ENCODE results near the gene PUDP. TPM values are rescaled to one million over a fixed set of nuclear protein-coding genes. Genes with fewer than 3 reads are reported as not detected.
"Not testable (repeated sequence)": the region's sequence is repeated elsewhere in the genome, so short reads cannot be mapped to it uniquely, and the experiment has no call there.

The PUDP gene
- polyA plus RNA-seq, 3 donors = 21.6 to 27.1 (median 25.2) TPM

GRCh38 chrX:7012262-7012834, 135.6 kb downstream of the PUDP start:
- not testable (repeated sequence) for DNase-seq (ENCODE audit: extremely low read depth in 1 of 11, low read depth in 9 of 11, low spot score in 4 of 11)

GRCh38 chrX:7010897-7011296, 137.1 kb downstream of the PUDP start:
- DNase-seq (ENCODE audit: extremely low read depth in 1 of 11, low read depth in 9 of 11, low spot score in 4 of 11) = not testable (repeated sequence)

DNA sequence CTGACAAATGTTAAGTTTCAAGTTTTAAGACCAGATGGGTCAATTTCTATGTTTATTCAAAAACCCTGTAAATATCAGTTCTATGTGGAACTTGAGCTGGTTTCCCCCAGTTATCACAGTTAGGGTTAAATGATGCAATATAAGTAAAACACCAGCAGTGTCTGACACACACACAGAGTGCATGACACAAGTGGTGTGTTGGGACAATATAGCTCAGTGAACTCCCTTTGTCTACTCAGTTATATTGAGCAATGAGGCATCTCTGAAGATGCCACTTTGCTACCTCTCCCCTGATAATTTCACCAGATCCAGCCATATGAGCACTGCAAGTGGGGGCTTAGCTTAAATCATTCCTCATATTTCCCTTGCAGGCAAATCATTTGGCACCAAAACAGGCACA, 140.6 kb downstream of the PUDP start:
- DNase-seq (ENCODE audit: extremely low read depth in 1 of 11, low read depth in 9 of 11, low spot score in 4 of 11) = not testable (repeated sequence)

Other genes with a start within 250 kb of the PUDP start
- gene STS, start 441 bp downstream of the PUDP start, polyA plus RNA-seq (ENCODE audit: insufficient read length in 3 of 3) = 1 to 10 TPM; 5.5 to 7.0 (median 6.3) TPM

All from renal cortex interstitium (tissue), 11 donors.